AG10803 (cell line): Measurements from ENCODE around the gene SLC23A3.

Experiments used
- DNase-seq: peaks from one replicate; pipeline ENCODE4 v3.0.0; 2010; ENCODE audit warnings: low read depth
- H3K4me3 ChIP-seq: 2 replicates; pipeline ENCODE4 v1.5.1; 2011; ENCODE audit warnings: mild to moderate bottlenecking, low read length, control low read depth
- TF ChIP-seq, protein P1 (sequence below): conservative IDR thresholded peaks from 2 replicates; pipeline ENCODE4 v1.5.1; 2011; ENCODE audit warnings: mild to moderate bottlenecking, low read length, control low read depth, inconsistent platforms

SLC23A3 gene

DNA sequence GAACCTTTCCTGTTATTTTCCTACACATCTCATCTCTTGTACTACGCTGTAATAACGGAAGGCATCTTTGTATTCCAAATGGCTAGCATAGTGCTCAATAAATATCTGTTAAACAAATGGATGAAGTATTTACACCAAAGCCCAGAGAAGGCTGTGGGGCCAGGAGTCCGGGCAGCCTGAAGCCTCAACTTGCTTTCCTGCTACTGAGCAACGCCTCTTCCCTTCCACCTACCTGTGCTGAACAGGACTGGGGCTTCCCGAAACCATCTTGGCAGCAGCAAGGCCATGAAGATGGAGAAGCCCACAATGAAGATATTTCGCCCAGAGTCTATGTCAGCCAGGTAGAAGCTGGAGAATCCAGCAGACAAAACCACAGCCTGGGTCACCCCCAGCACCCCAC is 6.7 kb downstream of the SLC23A3 start:
- TF ChIP-seq, protein P1, sequence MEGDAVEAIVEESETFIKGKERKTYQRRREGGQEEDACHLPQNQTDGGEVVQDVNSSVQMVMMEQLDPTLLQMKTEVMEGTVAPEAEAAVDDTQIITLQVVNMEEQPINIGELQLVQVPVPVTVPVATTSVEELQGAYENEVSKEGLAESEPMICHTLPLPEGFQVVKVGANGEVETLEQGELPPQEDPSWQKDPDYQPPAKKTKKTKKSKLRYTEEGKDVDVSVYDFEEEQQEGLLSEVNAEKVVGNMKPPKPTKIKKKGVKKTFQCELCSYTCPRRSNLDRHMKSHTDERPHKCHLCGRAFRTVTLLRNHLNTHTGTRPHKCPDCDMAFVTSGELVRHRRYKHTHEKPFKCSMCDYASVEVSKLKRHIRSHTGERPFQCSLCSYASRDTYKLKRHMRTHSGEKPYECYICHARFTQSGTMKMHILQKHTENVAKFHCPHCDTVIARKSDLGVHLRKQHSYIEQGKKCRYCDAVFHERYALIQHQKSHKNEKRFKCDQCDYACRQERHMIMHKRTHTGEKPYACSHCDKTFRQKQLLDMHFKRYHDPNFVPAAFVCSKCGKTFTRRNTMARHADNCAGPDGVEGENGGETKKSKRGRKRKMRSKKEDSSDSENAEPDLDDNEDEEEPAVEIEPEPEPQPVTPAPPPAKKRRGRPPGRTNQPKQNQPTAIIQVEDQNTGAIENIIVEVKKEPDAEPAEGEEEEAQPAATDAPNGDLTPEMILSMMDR = no peak
- no peak overlapping the region for H3K4me3 ChIP-seq
- no peak for DNase-seq

DNA sequence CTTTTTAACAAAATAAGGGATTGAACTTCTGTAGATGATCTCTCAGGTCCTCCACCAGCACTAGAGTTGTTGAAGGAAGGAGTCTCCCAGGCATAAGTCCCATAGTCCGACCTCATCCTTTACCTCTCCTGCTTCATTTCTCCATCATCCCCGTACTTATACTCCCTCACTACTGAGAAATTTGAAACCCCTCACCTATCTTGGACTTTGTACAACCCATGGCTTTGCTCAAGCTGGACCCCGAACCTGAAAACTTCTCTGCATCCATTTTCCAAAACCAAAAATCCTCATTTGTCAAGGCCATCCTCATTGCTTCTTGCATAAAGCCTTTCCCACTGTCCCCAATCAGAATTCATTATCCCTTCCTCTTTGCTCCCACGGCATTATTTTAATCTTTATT is 8.7 kb downstream of the SLC23A3 start:
- TF ChIP-seq, protein P1 = no peak
- DNase-seq = no peak
- peak overlapping the region; percentile 85 for H3K4me3 ChIP-seq

DNA sequence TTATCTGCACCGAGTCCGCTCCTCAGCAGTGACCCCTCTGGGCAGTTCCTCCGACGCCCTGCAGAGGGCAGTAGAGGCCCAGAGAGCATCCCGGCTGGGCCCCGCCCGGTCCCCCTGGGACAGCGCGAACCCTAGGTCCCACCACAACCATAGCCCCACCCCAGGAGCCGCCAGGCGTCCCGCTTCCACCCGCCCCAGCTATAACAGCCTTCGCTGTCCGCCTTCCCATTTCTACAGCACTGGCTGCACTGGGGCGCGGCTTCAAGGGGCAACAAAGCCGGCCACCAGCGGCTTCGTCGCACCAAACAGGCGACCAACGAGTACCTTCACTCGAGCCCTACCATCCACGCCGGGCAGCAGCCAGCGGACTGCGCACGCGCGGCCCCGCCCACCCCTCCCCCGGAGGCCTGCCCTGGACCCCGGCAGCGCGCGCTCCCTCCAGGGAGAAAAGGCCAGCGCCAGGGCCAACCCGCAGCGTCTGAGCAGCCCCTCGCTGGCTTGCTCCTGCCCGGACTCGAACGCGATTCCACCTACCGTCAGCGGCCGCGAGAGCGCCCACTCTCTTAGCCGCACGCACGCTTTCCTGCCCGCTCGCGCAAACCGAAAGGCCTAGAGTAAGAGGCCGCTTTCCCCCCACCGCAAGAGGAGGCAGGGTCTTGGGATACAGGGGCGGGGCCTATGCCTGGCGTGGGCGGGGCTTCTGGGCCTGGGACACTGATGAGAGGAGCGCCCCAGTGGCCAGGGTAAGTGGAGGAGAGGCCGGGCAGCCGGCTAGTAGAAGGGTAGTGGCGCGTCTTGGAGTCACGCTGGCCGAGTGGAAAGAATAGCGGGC is 9.4 kb downstream of the SLC23A3 start, which contains the start of gene NHEJ1:
Gene NHEJ1, minus strand, starts transcription at position 630 of the 832 bp plus-strand sequence. CDS start 2,453 bp downstream, outside the sequence.
- DNase-seq = peak; percentile 92
- TF ChIP-seq, protein P1 = peak; percentile 90
- peak within 1 kb of the TSS; percentile 85 for H3K4me3 ChIP-seq

DNA sequence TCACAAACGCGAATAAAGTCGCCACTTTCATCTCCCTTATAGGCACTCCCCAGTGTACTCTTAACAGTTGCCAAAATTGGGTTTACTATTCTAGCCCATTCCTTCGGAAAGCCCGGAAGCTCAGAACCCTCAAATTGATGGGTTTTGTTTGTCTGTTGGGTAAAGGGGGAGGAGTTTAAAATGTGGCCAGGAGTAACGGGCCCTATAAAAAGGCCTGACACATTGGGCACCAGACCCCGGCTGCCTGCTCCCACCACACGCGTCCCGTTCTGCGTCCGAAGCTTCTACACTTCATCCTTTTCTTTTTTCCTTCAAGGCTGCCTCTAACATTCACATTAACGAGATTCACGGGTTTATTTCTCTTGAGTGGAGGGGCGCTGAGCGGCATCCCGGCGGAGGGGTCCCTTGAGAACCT is 10.1 kb downstream of the SLC23A3 start:
- peak overlapping the region; percentile 85 for H3K4me3 ChIP-seq
- TF ChIP-seq, protein P1 = no peak
- DNase-seq = no peak

DNA sequence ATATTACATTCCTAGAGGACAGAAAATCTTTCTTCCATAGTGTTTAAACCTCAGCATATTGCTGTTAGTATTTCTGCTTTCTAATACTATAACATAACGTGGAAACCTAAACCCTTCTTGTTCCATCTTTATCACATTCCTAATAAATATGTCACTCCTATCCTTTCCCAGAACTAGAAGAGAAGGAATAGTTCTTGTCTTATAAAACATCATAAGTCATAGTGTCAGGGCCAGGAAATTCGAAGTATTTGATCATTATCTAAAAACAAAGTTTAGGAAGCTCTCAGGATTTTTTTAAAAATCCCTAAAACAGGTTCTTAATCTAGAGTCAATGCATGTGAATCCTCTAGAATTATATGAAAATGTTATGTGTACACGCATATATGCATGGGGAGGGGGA is 11.2 kb downstream of the SLC23A3 start:
- no peak overlapping the region for H3K4me3 ChIP-seq
- TF ChIP-seq, protein P1 = no peak
- DNase-seq = no peak

DNA sequence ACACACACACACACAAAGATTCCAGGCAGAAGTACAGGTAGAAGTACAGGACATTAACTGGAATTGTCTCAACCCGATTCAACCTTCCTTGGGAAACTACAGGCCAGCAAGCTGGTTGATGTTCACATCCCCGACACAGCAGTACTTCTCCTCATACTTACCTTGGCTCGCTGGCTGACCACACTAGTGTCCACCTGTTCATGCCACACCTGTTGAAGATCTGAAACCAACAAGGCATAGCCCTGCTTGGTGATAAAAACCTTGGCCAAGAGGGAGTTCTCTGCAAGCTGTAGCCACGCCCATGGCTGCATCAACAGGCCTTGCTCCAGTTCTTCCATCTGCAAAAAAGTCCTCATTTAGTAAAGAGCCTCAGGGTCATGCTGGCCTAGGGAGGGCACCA is 11.8 kb downstream of the SLC23A3 start:
- no peak for DNase-seq
- H3K4me3 ChIP-seq = no peak overlapping the region
- TF ChIP-seq, protein P1 = no peak

DNA sequence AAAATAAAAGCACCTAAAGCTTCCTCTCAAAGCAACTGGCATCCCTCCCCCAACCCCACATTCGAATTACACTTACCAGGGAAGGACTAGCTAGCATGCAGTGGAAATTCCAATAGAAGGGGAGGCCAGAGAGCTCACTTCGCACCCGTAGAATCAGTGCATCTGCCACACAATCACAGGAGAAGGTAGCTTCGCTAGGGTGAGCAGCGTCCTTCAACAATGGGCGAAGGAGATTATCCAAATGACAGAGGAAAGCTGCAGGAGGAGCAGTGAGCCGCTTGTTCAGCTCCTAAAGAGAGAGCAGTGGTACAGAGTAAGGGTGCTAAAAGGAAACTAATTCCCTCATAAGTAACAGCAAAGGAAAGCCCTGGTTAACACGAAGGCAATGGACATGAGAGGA is 12.4 kb downstream of the SLC23A3 start:
- no peak for DNase-seq
- TF ChIP-seq, protein P1 = no peak
- H3K4me3 ChIP-seq = no peak overlapping the region
